Measurements from ENCODE around the gene VPS37B. TPM values are rescaled to one million over a fixed set of nuclear protein-coding genes. Genes with fewer than 3 reads are reported as not detected.

Gene VPS37B
- total RNA-seq, 1 donor from 2014 or later = 73.4 TPM

- no peak for DNase-seq (ENCODE audit: low read depth)
- no peak for TF ChIP-seq CTCF (conservative IDR thresholded peaks at IDR 0.05; ENCODE audit: low read depth, low read length)
- no peak overlapping the region for H3K4me3 ChIP-seq (ENCODE audit: low read depth, low read length)
Observed at GRCh38 chr12:122927756-122928403, 32.0 kb upstream of the VPS37B start.

- DNase-seq (ENCODE audit: low read depth) = no peak
- H3K4me3 ChIP-seq (ENCODE audit: low read depth, low read length) = no peak overlapping the region
- TF ChIP-seq CTCF (conservative IDR thresholded peaks at IDR 0.05; ENCODE audit: low read depth, low read length) = no peak
Observed at GRCh38 chr12:122921917-122922316, 26.0 kb upstream of the VPS37B start.

GRCh38 chr12:122920687-122921086 lies 24.8 kb upstream of the VPS37B start:
- H3K4me3 ChIP-seq (ENCODE audit: low read depth, low read length) = no peak overlapping the region
- DNase-seq (ENCODE audit: low read depth) = no peak
- no peak for TF ChIP-seq CTCF (conservative IDR thresholded peaks at IDR 0.05; ENCODE audit: low read depth, low read length)

GRCh38 chr12:122918827-122919226 lies 22.9 kb upstream of the VPS37B start:
- H3K4me3 ChIP-seq (ENCODE audit: low read depth, low read length) = no peak overlapping the region
- no peak for TF ChIP-seq CTCF (conservative IDR thresholded peaks at IDR 0.05; ENCODE audit: low read depth, low read length)
- DNase-seq (ENCODE audit: low read depth) = no peak

- H3K4me3 ChIP-seq (ENCODE audit: low read depth, low read length) = no peak overlapping the region
- TF ChIP-seq CTCF (conservative IDR thresholded peaks at IDR 0.05; ENCODE audit: low read depth, low read length) = no peak
- DNase-seq (ENCODE audit: low read depth) = no peak
Observed at GRCh38 chr12:122917507-122918121, 21.7 kb upstream of the VPS37B start.

GRCh38 chr12:122909442-122910288 lies 13.7 kb upstream of the VPS37B start:
- H3K4me3 ChIP-seq (ENCODE audit: low read depth, low read length) = no peak overlapping the region
- no peak for DNase-seq (ENCODE audit: low read depth)
- no peak for TF ChIP-seq CTCF (conservative IDR thresholded peaks at IDR 0.05; ENCODE audit: low read depth, low read length)

All from epithelial cell of proximal tubule (primary cell).